ENCODE data around the gene ACKR4.
"Not testable (repeated sequence)": the region's sequence is repeated elsewhere in the genome, so short reads cannot be mapped to it uniquely, and the experiment has no call there.

ACKR4 gene

GRCh38 chr3:132638706-132639105 lies 41.6 kb downstream of the ACKR4 start:
- in situ Hi-C loops (cut with MboI; ENCODE audit: low sequenced_read_pairs): no loop called here

- in situ Hi-C loops (cut with MboI; ENCODE audit: low sequenced_read_pairs): not testable (repeated sequence)
Observed at GRCh38 chr3:132641427-132641826, 44.4 kb downstream of the ACKR4 start.

- in situ Hi-C loops (cut with MboI; ENCODE audit: low sequenced_read_pairs): no loop called here
Observed at GRCh38 chr3:132641837-132642538, 44.9 kb downstream of the ACKR4 start.

- in situ Hi-C loops (cut with MboI; ENCODE audit: low sequenced_read_pairs): no loop called here
Observed at GRCh38 chr3:132642539-132642847, 45.4 kb downstream of the ACKR4 start.

GRCh38 chr3:132643366-132643765 lies 46.3 kb downstream of the ACKR4 start:
- in situ Hi-C loops (cut with MboI; ENCODE audit: low sequenced_read_pairs): no loop called here

GRCh38 chr3:132645058-132645457 lies 48.0 kb downstream of the ACKR4 start:
- in situ Hi-C loops (cut with MboI; ENCODE audit: low sequenced_read_pairs): no loop called here

GRCh38 chr3:132650153-132650552 lies 53.1 kb downstream of the ACKR4 start:
- in situ Hi-C loops (cut with MboI; ENCODE audit: low sequenced_read_pairs): no loop called here
